GM19452 (cell line): ENCODE data around the gene SLC2A1.

Source experiments
- ATAC-seq: cut with Tn5 transposase; IDR thresholded peaks from one replicate; pipeline ENCODE4 v1.9.1; 2021; ENCODE audit not compliant: unreplicated experiment

The SLC2A1 gene

GRCh38 chr1:42943166-42943565, 15.5 kb downstream of the SLC2A1 start:
- no peak for ATAC-seq

- ATAC-seq, result no peak
Measured at GRCh38 chr1:42942444-42942843, 16.2 kb downstream of the SLC2A1 start.

GRCh38 chr1:42941640-42942330, 16.9 kb downstream of the SLC2A1 start:
- no peak for ATAC-seq

GRCh38 chr1:42940851-42941639, 17.6 kb downstream of the SLC2A1 start:
- no peak for ATAC-seq

GRCh38 chr1:42938645-42939615, 19.7 kb downstream of the SLC2A1 start:
- ATAC-seq, result no peak

GRCh38 chr1:42937836-42938644, 20.6 kb downstream of the SLC2A1 start:
- ATAC-seq, result no peak

GRCh38 chr1:42937141-42937696, 21.4 kb downstream of the SLC2A1 start:
- ATAC-seq, result no peak

- ATAC-seq, result no peak
Measured at GRCh38 chr1:42936309-42937078, 22.2 kb downstream of the SLC2A1 start.

GRCh38 chr1:42935971-42936308, 22.7 kb downstream of the SLC2A1 start:
- no peak for ATAC-seq

GRCh38 chr1:42935313-42935895, 23.3 kb downstream of the SLC2A1 start:
- no peak for ATAC-seq

- ATAC-seq, result no peak
Measured at GRCh38 chr1:42934541-42935312, 23.9 kb downstream of the SLC2A1 start.

GRCh38 chr1:42933610-42934491, 24.8 kb downstream of the SLC2A1 start:
- ATAC-seq, result no peak

- ATAC-seq, result no peak
Measured at GRCh38 chr1:42933060-42933586, 25.5 kb downstream of the SLC2A1 start.

- ATAC-seq, result peak; percentile 10
Measured at GRCh38 chr1:42932442-42932941, 26.2 kb downstream of the SLC2A1 start.

- peak; percentile 57 for ATAC-seq
Measured at GRCh38 chr1:42931911-42932422, 26.7 kb downstream of the SLC2A1 start.

GRCh38 chr1:42931108-42931539, 27.5 kb downstream of the SLC2A1 start:
- peak; percentile 31 for ATAC-seq
